T-cell (primary cell): ENCODE measurements around the gene GLB1L3. TPM values are rescaled to one million over a fixed set of nuclear protein-coding genes. Genes with fewer than 3 reads are reported as not detected.
A peak's percentile ranks its signal among the peaks of the same experiment; 100 is the strongest.

Experiments
- ATAC-seq, 4 experiments: fragments of 200-7000 bp in 3 of 4; fragments of 150-1000 bp in 1 of 4; cut with Tn5 transposase; replicated peaks in 1 of 4; 1 replicate in 3 of 4; 2 replicates in 1 of 4; pipeline ENCODE4 v1.10.0; 2021; ENCODE audit warnings: moderate library complexity in 3 of 4, mild to moderate bottlenecking in 2 of 4, moderate number of reproducible peaks in 1 of 4
- CTCF ChIA-PET, 2 donors: fragments of 300-600 bp; sonication (Branson Sonifier 250); formaldehyde crosslinking; loops; one replicate each; lab custom pipeline; 2022; ENCODE audit warnings: antibody characterized with exemption in 2 of 2; lab: Charles Lee
- POLR2A ChIA-PET, 2 donors: fragments of 300-600 bp; sonication (Branson Sonifier 250); formaldehyde crosslinking; loops; one replicate each; lab custom pipeline; 2022; ENCODE audit warnings: antibody characterized with exemption in 2 of 2; lab: Charles Lee
- DNase-seq, 35 experiments: peaks; one replicate each; pipeline versions ENCODE4 v3.0.0 to v3.0.0-alpha.2; 2013 to 2023
- H3K27ac ChIP-seq: one replicate; pipeline ENCODE4 v1.5.1; 2013; ENCODE audit warnings: low read length
- H3K27me3 ChIP-seq, 2 experiments: replicated peaks in 1 of 2; 1 replicate in 1 of 2; 2 replicates in 1 of 2; pipeline versions ENCODE4 v1.6.1 to v1.7.0; 2013; ENCODE audit warnings: low read length in 1 of 2, mixed read lengths in 1 of 2; ENCODE audit not compliant: control insufficient read depth in 2 of 2, insufficient read depth in 2 of 2; ENCODE audit errors: extremely low read depth in 1 of 2
- H3K36me3 ChIP-seq, 2 donors: 1 replicate in 1 of 2; 2 replicates in 1 of 2; pipeline versions ENCODE4 v1.6.1 to v1.7.0; 2013; ENCODE audit warnings: low read length in 1 of 2; ENCODE audit not compliant: control insufficient read depth in 2 of 2, insufficient read depth in 1 of 2; ENCODE audit errors: extremely low read depth in 1 of 2
- H3K4me1 ChIP-seq, 2 experiments: 1 replicate in 1 of 2; 2 replicates in 1 of 2; pipeline versions ENCODE4 v1.6.1 to v1.7.0; 2013; ENCODE audit warnings: low read length in 2 of 2, mixed read lengths in 1 of 2; ENCODE audit not compliant: insufficient read depth in 2 of 2, control insufficient read depth in 1 of 2; ENCODE audit errors: extremely low read depth in 1 of 2
- H3K4me3 ChIP-seq, 2 donors: 1 replicate in 1 of 2; 2 replicates in 1 of 2; pipeline versions ENCODE4 v1.5.1 to v1.7.0; 2013; ENCODE audit warnings: mild to moderate bottlenecking in 2 of 2, low read length in 1 of 2, moderate library complexity in 1 of 2; ENCODE audit not compliant: control insufficient read depth in 1 of 2; ENCODE audit errors: extremely low read depth in 1 of 2
- H3K9me3 ChIP-seq: 2 replicates; pipeline ENCODE4 v1.7.0; 2013
- H3K27ac Mint-ChIP-seq, 2 donors: one replicate each; pipeline ENCODE4 v1.8.0; 2020 to 2021; ENCODE audit warnings: mild to moderate bottlenecking in 2 of 2, mixed read lengths in 2 of 2
- H3K27me3 Mint-ChIP-seq, 2 donors: one replicate each; pipeline ENCODE4 v1.8.0; 2021 to 2022; ENCODE audit warnings: mixed read lengths in 2 of 2
- H3K36me3 Mint-ChIP-seq: one replicate; pipeline ENCODE4 v1.8.0; 2021; ENCODE audit warnings: mixed read lengths
- H3K4me1 Mint-ChIP-seq, 3 donors: one replicate each; pipeline ENCODE4 v1.8.0; 2020 to 2022; ENCODE audit warnings: mixed read lengths in 3 of 3, mild to moderate bottlenecking in 1 of 3
- H3K4me3 Mint-ChIP-seq, 3 donors: one replicate each; pipeline ENCODE4 v1.8.0; 2020 to 2022; ENCODE audit warnings: mild to moderate bottlenecking in 3 of 3, mixed read lengths in 3 of 3, moderate library complexity in 3 of 3
- H3K9me3 Mint-ChIP-seq, 3 donors: one replicate each; pipeline ENCODE4 v1.8.0; 2020 to 2022; ENCODE audit warnings: mixed read lengths in 3 of 3
- WGBS: methylation state at CpG from one replicate; pipeline ENCODE4 v1.1.5; 2013; ENCODE audit warnings: missing lambda C conversion rate; ENCODE audit not compliant: insufficient coverage; 5-methylcytosine and 5-hydroxymethylcytosine counted together
- total RNA-seq, 35 experiments: library from RNA in 6 of 35; stranded (reverse) in 6 of 35; fragments of 120-200 nt in 1 of 35; gene quantifications; one replicate each; pipeline versions ENCODE4 v1.2.1 to v1.2.4 and lab custom pipeline; 2013 to 2026

The GLB1L3 gene
- total RNA-seq, 5 donors from 2014 or later (not counting 1 experiment from before 2014, with no cell fraction given), result 1.3 to 2.8 (median 1.9) TPM

DNA sequence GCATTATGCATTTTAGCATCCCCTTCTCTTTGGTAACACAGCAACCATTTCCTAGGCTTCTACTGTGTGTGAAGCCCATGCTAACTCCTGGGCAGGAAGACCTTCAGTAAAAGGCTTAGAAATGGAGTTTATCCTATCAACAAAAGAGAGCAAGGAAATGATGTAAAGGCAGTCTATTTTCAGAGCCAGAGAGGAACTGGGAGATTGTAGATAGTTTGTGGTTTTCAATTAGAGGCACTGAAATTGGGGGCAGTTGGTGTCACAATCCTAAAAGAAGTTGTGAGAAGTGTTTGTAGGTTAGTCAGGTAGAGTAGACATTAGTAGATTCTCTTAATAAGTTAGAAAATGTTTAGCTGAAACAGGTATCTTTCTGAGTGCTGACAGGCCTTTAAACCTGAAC, 15.7 kb upstream of the GLB1L3 start:
- no peak overlapping the region for H3K27ac Mint-ChIP-seq
- H3K27ac ChIP-seq, result no peak overlapping the region
- H3K27me3 Mint-ChIP-seq, result no peaks in the 10 kb centered on the region
- CTCF ChIA-PET, result interaction anchor here (0.8 to 1.6 kb wide), 4 partner anchors 10 to 18 kb away, joined by 3 to 5 read pairs (median 4); partner anchors contain the start of gene GLB1L3 (in 1 of the 2)
- no peaks in the 10 kb centered on the region for H3K27me3 ChIP-seq
- no peaks in the 10 kb centered on the region for H3K9me3 Mint-ChIP-seq
- ATAC-seq, result no peak
- POLR2A ChIA-PET, result no interaction called here
- H3K4me3 ChIP-seq, result no peak overlapping the region
- peaks cover 5 to 10% (median 9%) of the 10 kb centered on the region in 3 donors for H3K4me1 Mint-ChIP-seq
- no peak overlapping the region for H3K4me3 Mint-ChIP-seq
- no peak for DNase-seq
- H3K9me3 ChIP-seq, result no peaks in the 10 kb centered on the region
- H3K4me1 ChIP-seq, result no peaks in the 10 kb centered on the region
- H3K36me3 ChIP-seq, result peaks cover 11 to 59% of the 10 kb centered on the region in 2 donors
- H3K36me3 Mint-ChIP-seq, result peaks cover 42% of the 10 kb centered on the region

DNA sequence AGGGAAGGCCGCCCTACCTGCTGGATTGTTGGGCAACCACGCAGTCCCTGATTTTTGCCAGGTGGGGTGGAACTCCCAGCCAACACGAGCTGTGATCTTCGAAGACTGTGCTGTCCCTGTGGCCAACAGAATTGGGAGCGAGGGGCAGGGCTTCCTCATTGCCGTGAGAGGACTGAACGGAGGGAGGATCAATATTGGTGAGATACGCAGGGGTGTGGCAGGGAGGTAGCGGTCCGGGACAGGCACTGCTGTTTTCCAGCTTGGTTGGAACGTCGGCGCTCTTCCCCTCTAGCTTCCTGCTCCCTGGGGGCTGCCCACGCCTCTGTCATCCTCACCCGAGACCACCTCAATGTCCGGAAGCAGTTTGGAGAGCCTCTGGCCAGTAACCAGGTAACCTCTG, 15.2 kb upstream of the GLB1L3 start:
- CTCF ChIA-PET, result interaction anchor here (0.6 to 1.8 kb wide), 6 partner anchors 10 to 97 kb away, joined by 3 to 7 read pairs (median 3); partner anchors contain the start of gene GLB1L3 (in 2 of the 2)
- Histone ChIP-seq H3K27me3 (no peaks in the 10 kb centered on the region), H3K27ac (no peak overlapping the region), H3K4me3 (no peak overlapping the region), H3K36me3 (peaks cover 11 to 59% of the 10 kb centered on the region in 2 donors), H3K9me3 (no peaks in the 10 kb centered on the region), H3K4me1 (no peaks in the 10 kb centered on the region)
- WGBS, result 95% methylated on average over 15 of the region's 16 CpGs
- H3K4me1 Mint-ChIP-seq, result peaks cover 4 to 5% (median 5%) of the 10 kb centered on the region in 3 donors
- no peaks in the 10 kb centered on the region for H3K27me3 Mint-ChIP-seq
- no peak for DNase-seq
- no peak overlapping the region for H3K4me3 Mint-ChIP-seq
- no peak for ATAC-seq
- no peak overlapping the region for H3K27ac Mint-ChIP-seq
- POLR2A ChIA-PET, result no interaction called here
- H3K36me3 Mint-ChIP-seq, result peaks cover 42% of the 10 kb centered on the region
- no peaks in the 10 kb centered on the region for H3K9me3 Mint-ChIP-seq

DNA sequence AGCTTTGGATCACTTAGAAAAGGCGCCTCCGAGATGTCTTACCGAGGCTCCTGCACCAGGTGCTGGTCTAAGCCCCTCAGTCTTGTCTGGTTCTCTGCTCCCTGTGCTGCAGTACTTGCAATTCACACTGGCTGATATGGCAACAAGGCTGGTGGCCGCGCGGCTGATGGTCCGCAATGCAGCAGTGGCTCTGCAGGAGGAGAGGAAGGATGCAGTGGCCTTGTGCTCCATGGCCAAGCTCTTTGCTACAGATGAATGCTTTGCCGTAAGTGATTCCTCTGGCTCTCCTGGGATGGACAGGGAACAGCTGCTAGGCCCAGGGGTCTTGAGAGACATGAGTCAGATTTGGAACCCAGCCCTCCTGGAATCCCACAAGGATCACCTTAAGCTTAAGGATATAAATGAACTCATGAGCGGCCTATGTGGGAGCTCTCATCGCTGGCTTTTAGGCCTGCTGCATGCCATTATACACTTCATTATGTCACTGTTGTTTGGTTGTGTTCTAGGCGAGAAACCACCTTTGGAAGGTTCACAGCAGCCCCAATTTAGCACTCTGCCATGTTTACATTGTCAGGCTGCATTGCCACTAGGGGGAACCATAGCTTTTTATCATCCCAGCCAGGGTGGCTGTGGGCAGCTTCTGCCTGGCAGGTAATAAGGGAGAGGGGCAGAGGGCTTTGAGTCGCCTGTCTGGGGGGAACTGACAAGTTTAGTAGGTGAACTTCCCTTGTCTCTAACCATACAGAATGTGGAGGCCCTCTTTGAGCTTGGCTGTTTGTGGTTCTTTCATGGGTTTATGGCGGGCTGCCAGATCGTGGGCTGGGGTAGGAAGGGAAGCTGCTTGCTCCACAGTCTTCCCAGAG, 14.3 kb upstream of the GLB1L3 start:
- H3K4me1 ChIP-seq, result no peaks in the 10 kb centered on the region
- H3K4me1 Mint-ChIP-seq, result peaks cover 0 to 5% (median 5%) of the 10 kb centered on the region in 3 donors
- H3K9me3 ChIP-seq, result no peaks in the 10 kb centered on the region
- peaks cover 11 to 58% of the 10 kb centered on the region in 2 donors for H3K36me3 ChIP-seq
- H3K36me3 Mint-ChIP-seq, result peaks cover 42% of the 10 kb centered on the region
- 91% methylated on average over 10 of the region's 14 CpGs for WGBS
- ATAC-seq (peak; percentile 65 to 78 (median 68)), DNase-seq (peak in 18 of 35 experiments; percentile 15 to 65 (median 28))
- no peaks in the 10 kb centered on the region for H3K27me3 ChIP-seq
- POLR2A ChIA-PET, result interaction anchor here in 1 of 2 donors (0.5 kb wide), 1 partner anchor 46 kb away, joined by 4 read pairs; no protein-coding TSS in a partner anchor
- CTCF ChIA-PET, result interaction anchor here (0.6 to 1.8 kb wide), 12 partner anchors 8 to 98 kb away, joined by 3 to 7 read pairs (median 4); partner anchors contain the start of genes GLB1L3 (in 2 of the 2) and ACAD8 (in 1 of the 2)
- H3K27ac ChIP-seq, result no peak overlapping the region
- no peaks in the 10 kb centered on the region for H3K9me3 Mint-ChIP-seq
- no peak overlapping the region for H3K4me3 Mint-ChIP-seq
- no peak overlapping the region for H3K27ac Mint-ChIP-seq
- H3K27me3 Mint-ChIP-seq, result no peaks in the 10 kb centered on the region
- H3K4me3 ChIP-seq, result no peak overlapping the region

DNA sequence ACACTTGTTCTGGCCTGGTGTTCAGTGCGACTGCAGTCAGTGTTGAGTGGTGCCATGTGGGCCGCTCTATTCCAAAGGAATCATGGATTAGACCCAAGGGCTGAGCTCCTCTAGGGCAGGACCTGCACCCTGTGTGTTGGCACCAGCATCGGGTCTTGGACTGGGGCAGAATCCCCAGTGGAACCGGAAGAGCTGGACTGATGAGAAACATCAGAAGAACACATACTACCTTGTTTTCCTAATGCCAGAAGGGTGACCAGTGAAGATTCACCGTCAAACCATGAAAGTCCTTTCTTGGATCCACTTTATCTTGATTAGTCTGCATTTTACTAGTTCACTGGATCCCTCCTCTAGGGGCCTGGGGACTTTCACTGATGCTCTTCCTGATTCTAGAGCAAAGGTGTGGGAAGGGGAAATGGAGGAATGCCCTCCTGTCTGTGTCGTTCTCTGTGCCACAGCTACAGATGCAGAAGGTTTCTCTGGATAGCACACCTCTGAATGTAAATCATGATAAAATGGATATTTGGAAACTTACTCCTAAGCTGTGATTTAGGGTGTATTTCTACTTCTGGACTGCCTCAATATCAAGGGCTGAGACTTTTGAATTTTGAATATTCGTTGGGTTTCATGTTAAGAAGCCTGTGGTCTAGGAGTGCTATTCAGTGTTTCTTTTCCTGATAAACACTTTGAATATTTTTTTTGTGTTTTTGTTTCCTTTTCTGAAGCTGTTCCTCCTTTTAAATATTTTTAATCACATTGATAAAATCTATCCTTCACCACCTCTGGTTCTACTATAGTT, 11.0 kb upstream of the GLB1L3 start:
- Histone ChIP-seq H3K9me3 (no peaks in the 10 kb centered on the region), H3K36me3 (peaks cover 6 to 31% of the 10 kb centered on the region in 2 donors), H3K4me3 (no peak overlapping the region), H3K4me1 (peaks cover 0 to 7% of the 10 kb centered on the region in 2 experiments), H3K27ac (no peak overlapping the region), H3K27me3 (no peaks in the 10 kb centered on the region)
- ChIA-PET POLR2A (no interaction called here), CTCF (interaction anchor here in 1 of 2 donors (0.9 kb wide), 1 partner anchor 41 kb away, joined by 3 read pairs; the partner anchor contains the start of genes NCAPD3 and VPS26B)
- H3K4me1 Mint-ChIP-seq, result peaks cover 2 to 10% (median 8%) of the 10 kb centered on the region in 3 donors
- H3K27ac Mint-ChIP-seq, result no peak overlapping the region
- DNase-seq (no peak), ATAC-seq (no peak)
- no peaks in the 10 kb centered on the region for H3K9me3 Mint-ChIP-seq
- H3K27me3 Mint-ChIP-seq, result no peaks in the 10 kb centered on the region
- peaks cover 22% of the 10 kb centered on the region for H3K36me3 Mint-ChIP-seq
- WGBS, result 96% methylated on average over 3 of the region's 7 CpGs
- no peak overlapping the region for H3K4me3 Mint-ChIP-seq

DNA sequence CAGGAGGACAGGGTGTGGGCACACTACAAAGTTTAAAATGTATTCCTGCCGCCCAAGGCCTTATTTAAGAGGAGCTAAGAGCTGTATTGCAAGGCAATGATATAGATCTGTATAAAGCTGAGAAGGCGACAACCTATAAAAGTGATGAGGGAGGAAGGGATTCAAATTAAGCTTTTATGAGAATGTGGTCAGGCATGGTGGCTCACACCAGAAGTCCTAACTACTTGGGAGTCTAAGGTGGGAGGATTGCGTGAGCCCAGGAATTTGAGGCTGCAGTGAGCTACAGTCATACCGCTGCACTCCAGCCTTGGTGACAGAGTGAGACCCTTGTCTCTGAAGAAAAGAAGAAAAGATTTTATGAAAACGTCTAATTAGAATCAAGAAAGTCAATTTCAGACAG, 9.7 kb upstream of the GLB1L3 start:
- no peak for ATAC-seq
- Mint-ChIP-seq H3K9me3 (no peaks in the 10 kb centered on the region), H3K4me1 (peaks cover 14 to 21% (median 20%) of the 10 kb centered on the region in 3 donors), H3K27me3 (no peaks in the 10 kb centered on the region), H3K4me3 (no peak overlapping the region), H3K36me3 (peaks cover 15% of the 10 kb centered on the region), H3K27ac (peak overlapping the region; percentile 8 to 43)
- H3K27ac ChIP-seq, result no peak overlapping the region
- peaks cover 0 to 16% of the 10 kb centered on the region in 2 experiments for H3K4me1 ChIP-seq
- CTCF ChIA-PET, result interaction anchor here in 1 of 2 donors (0.7 to 1.0 kb wide), 2 partner anchors 9 to 59 kb away, joined by 3 to 4 read pairs; partner anchors contain the start of gene GLB1L3
- H3K9me3 ChIP-seq, result no peaks in the 10 kb centered on the region
- DNase-seq, result no peak
- no peak overlapping the region for H3K4me3 ChIP-seq
- H3K27me3 ChIP-seq, result no peaks in the 10 kb centered on the region
- 85% methylated on average over 5 of the region's 5 CpGs for WGBS
- peaks cover 6 to 20% of the 10 kb centered on the region in 2 donors for H3K36me3 ChIP-seq
- POLR2A ChIA-PET, result no interaction called here

DNA sequence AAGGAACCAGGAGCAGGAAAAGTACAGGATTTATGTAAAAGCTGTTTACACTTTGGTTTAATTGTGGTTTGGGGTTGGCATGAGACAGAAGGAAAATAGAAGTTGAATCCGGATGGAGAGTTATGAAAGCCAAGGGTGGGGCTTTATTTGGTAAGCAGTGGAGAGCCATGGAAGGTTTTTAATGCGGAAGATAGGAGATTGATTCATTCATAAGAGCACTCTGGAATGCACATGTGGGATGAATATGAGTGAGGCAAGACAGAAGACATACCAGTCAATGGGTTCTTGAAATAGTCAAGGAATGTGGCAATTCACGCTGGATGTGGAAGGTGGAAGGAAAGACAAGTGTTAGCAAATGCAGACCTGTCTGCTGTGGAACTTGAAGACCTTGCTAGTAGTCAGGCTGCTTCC, 9.3 kb upstream of the GLB1L3 start:
- Mint-ChIP-seq H3K9me3 (no peaks in the 10 kb centered on the region), H3K36me3 (peaks cover 17% of the 10 kb centered on the region), H3K27me3 (no peaks in the 10 kb centered on the region), H3K4me1 (peaks cover 17 to 24% (median 23%) of the 10 kb centered on the region in 3 donors), H3K27ac (peak overlapping the region; percentile 5 to 8), H3K4me3 (no peak overlapping the region)
- Histone ChIP-seq H3K27ac (no peak overlapping the region), H3K9me3 (no peaks in the 10 kb centered on the region), H3K4me1 (peaks cover 0 to 16% of the 10 kb centered on the region in 2 experiments), H3K27me3 (no peaks in the 10 kb centered on the region), H3K4me3 (no peak overlapping the region), H3K36me3 (peaks cover 6 to 18% of the 10 kb centered on the region in 2 donors)
- POLR2A ChIA-PET, result no interaction called here
- 48% methylated on average over 3 of the region's 3 CpGs for WGBS
- CTCF ChIA-PET, result interaction anchor here (0.6 to 1.0 kb wide), 3 partner anchors 9 to 60 kb away, joined by 3 to 4 read pairs (median 3); partner anchors contain the start of gene GLB1L3 (in 1 of the 2)
- DNase-seq (no peak), ATAC-seq (no peak)
